HEK293T (cell line): ENCODE measurements around the gene PRMT1.

Experiments used
- BHLHE40 ChIP-seq: fragments of 450-650 bp; IDR thresholded peaks from 2 replicates; pipeline ENCODE4 v1.6.1; 2016; ENCODE audit warnings: mild to moderate bottlenecking, moderate library complexity, borderline replicate concordance
- ELF4 ChIP-seq: fragments of 450-650 bp; IDR thresholded peaks from 2 replicates; pipeline ENCODE4 v1.6.1; 2017; ENCODE audit warnings: antibody characterized with exemption
- FOXA1 ChIP-seq: fragments of 450-650 bp; IDR thresholded peaks from 2 replicates; pipeline ENCODE4 v1.6.1; 2016; ENCODE audit warnings: mild to moderate bottlenecking
- FOXK2 ChIP-seq: fragments of 450-650 bp; IDR thresholded peaks from 2 replicates; pipeline ENCODE4 v1.6.1; 2016; ENCODE audit warnings: mild to moderate bottlenecking
- FOXM1 ChIP-seq: fragments of 450-650 bp; IDR thresholded peaks from 2 replicates; pipeline ENCODE4 v1.6.1; 2017; ENCODE audit warnings: mild to moderate bottlenecking, borderline replicate concordance
- LEF1 ChIP-seq: fragments of 450-650 bp; IDR thresholded peaks from 2 replicates; pipeline ENCODE4 v1.6.1; 2017; ENCODE audit warnings: mild to moderate bottlenecking, borderline replicate concordance
- SP1 ChIP-seq: fragments of 450-650 bp; IDR thresholded peaks from 2 replicates; pipeline ENCODE4 v1.6.1; 2017
- ZNF384 ChIP-seq: fragments of 450-650 bp; IDR thresholded peaks from 2 replicates; pipeline ENCODE4 v1.6.1; 2016

DNA sequence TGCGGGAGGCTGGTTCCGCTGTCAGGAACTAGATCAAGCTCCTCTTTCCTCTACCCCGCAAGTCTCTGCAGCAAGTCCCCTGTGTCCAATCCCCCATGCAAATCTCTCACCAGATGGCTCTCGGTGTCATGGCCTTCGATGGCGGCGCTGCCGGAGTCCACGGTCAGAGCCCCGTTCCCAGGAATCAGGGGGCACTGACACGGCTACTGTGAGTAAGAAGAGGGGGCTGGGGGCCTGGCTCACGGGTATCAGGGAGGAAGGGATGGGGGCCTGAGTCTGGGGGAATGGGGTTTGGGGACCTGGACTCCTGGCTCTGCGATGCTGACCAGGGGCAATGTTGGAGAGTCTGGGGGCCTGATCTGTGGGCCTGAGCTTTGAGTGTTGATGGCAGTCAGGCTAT is 31.1 kb upstream of the PRMT1 start:
- TF ChIP-seq BHLHE40 (no peak), FOXM1 (no peak), ELF4 (no peak), SP1 (no peak), FOXK2 (no peak), ZNF384 (no peak), LEF1 (no peak), FOXA1 (no peak)
